DOHH2 (cell line): ENCODE results near the gene UNC13B.

ENCODE experiments used
- H3F3A ChIP-seq: fragments of 200-600 bp; sonication (generic), shearing (Covaris generic); 2 replicates; pipeline ENCODE4 v1.6.0; 2016; ENCODE audit warnings: antibody characterized with exemption, mild to moderate bottlenecking; ENCODE audit not compliant: control insufficient read depth, insufficient read depth
- H3K27ac ChIP-seq: fragments of 200-600 bp; sonication (generic); 2 replicates; pipeline ENCODE4 v1.5.1; 2014; ENCODE audit warnings: low read depth, mild to moderate bottlenecking, low read length, moderate library complexity
- H3K27me3 ChIP-seq: fragments of 200-600 bp; sonication (generic); 2 replicates; pipeline ENCODE4 v1.6.1; 2014; ENCODE audit warnings: mild to moderate bottlenecking, low read length, mixed read lengths; ENCODE audit not compliant: control insufficient read depth
- H3K36me3 ChIP-seq: fragments of 200-600 bp; sonication (generic); 2 replicates; pipeline ENCODE4 v1.6.1; 2014; ENCODE audit warnings: mild to moderate bottlenecking, low read length, moderate library complexity, mixed read lengths; ENCODE audit not compliant: control insufficient read depth
- H3K4me1 ChIP-seq: fragments of 200-600 bp; sonication (generic); 2 replicates; pipeline ENCODE4 v1.6.1; 2014; ENCODE audit warnings: mild to moderate bottlenecking, low read length, mixed read lengths; ENCODE audit not compliant: control insufficient read depth
- H3K4me2 ChIP-seq: fragments of 200-600 bp; sonication (generic); 2 replicates; pipeline ENCODE4 v1.6.0; 2014; ENCODE audit warnings: mild to moderate bottlenecking, low read length, moderate library complexity
- H3K4me3 ChIP-seq: fragments of 200-600 bp; sonication (generic); 2 replicates; pipeline ENCODE4 v1.5.1; 2014; ENCODE audit warnings: mild to moderate bottlenecking, low read length, mixed read lengths
- H3K79me2 ChIP-seq: fragments of 200-600 bp; sonication (generic); 2 replicates; pipeline ENCODE4 v1.6.1; 2014; ENCODE audit warnings: mild to moderate bottlenecking, low read length, mixed read lengths; ENCODE audit not compliant: control insufficient read depth
- H3K9me2 ChIP-seq: fragments of 200-600 bp; sonication (generic); replicated peaks from 2 replicates; pipeline ENCODE4 v1.6.1; 2014; ENCODE audit warnings: mild to moderate bottlenecking, low read length, mixed read lengths; ENCODE audit not compliant: control insufficient read depth
- H3K9me3 ChIP-seq: fragments of 200-600 bp; sonication (generic); 2 replicates; pipeline ENCODE4 v1.6.1; 2014; ENCODE audit warnings: antibody characterized with exemption, low read length, mixed read lengths; ENCODE audit not compliant: control insufficient read depth, insufficient read depth
- H4K20me1 ChIP-seq: fragments of 200-600 bp; sonication (generic); 2 replicates; pipeline ENCODE4 v1.6.0; 2014; ENCODE audit warnings: low read depth, mild to moderate bottlenecking, antibody characterized with exemption, low read length, moderate library complexity; ENCODE audit not compliant: control insufficient read depth, insufficient read depth
- EZH2phosphoT487 ChIP-seq: fragments of 200-600 bp; sonication (generic); IDR thresholded peaks from 2 replicates; pipeline ENCODE4 v1.6.1; 2017; ENCODE audit warnings: borderline replicate concordance, mild to moderate bottlenecking, antibody characterized with exemption, low read length, moderate library complexity, mixed read lengths
- TF ChIP-seq, protein P1 (sequence below): fragments of 200-600 bp; sonication (generic); IDR thresholded peaks from one replicate; pipeline ENCODE4 v1.5.1; 2014; ENCODE audit warnings: antibody characterized with exemption, mild to moderate bottlenecking, low read depth, low read length; ENCODE audit not compliant: poor library complexity, severe bottlenecking

UNC13B gene

DNA sequence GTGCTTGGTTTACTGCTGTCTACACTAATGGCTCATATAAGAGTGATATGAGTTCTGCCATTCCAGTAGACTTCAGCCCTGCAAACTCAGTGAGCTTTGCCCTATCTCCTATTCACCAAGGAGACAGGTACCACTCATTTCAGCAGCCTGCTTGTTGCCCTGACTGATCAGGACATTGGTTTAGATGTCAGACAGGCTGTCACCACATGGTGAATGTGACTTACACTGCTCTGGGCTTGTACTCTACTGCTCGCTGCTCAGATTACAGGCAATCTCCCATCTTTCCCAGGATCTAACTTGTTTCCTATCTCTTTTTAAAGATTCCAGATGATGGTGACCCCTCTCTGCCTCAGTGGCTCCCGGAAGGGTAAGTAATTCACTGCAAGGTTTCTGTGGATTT lies 204.8 kb downstream of the UNC13B start:
- H3K27ac ChIP-seq, result no peak overlapping the region

GRCh38 chr9:35367451-35367850 lies 205.6 kb downstream of the UNC13B start:
- Histone ChIP-seq H3K9me3 (no peaks in the 10 kb centered on the region), H3K9me2 (no peaks in the 10 kb centered on the region; the same call in 1 of the 2 replicates), H3K27ac (no peak overlapping the region), H3K4me2 (no peak overlapping the region), H3K4me3 (no peak overlapping the region), H3K4me1 (no peaks in the 10 kb centered on the region), H3F3A (no peaks in the 10 kb centered on the region), H3K27me3 (peaks cover 3% of the 10 kb centered on the region; the same call in 1 of the 2 replicates), H3K36me3 (no peaks in the 10 kb centered on the region), H4K20me1 (no peaks in the 10 kb centered on the region), H3K79me2 (no peaks in the 10 kb centered on the region)
- TF ChIP-seq, protein P1, sequence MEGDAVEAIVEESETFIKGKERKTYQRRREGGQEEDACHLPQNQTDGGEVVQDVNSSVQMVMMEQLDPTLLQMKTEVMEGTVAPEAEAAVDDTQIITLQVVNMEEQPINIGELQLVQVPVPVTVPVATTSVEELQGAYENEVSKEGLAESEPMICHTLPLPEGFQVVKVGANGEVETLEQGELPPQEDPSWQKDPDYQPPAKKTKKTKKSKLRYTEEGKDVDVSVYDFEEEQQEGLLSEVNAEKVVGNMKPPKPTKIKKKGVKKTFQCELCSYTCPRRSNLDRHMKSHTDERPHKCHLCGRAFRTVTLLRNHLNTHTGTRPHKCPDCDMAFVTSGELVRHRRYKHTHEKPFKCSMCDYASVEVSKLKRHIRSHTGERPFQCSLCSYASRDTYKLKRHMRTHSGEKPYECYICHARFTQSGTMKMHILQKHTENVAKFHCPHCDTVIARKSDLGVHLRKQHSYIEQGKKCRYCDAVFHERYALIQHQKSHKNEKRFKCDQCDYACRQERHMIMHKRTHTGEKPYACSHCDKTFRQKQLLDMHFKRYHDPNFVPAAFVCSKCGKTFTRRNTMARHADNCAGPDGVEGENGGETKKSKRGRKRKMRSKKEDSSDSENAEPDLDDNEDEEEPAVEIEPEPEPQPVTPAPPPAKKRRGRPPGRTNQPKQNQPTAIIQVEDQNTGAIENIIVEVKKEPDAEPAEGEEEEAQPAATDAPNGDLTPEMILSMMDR, result no peak
- no peak for TF ChIP-seq EZH2phosphoT487

More for the DNA sequence above, 204.8 kb downstream of the UNC13B start:
- no peaks in the 10 kb centered on the region; the same call in 1 of the 2 replicates for H3K9me2 ChIP-seq
- no peaks in the 10 kb centered on the region for H3K79me2 ChIP-seq
- no peak overlapping the region for H3K4me3 ChIP-seq
- no peaks in the 10 kb centered on the region for H4K20me1 ChIP-seq
- no peaks in the 10 kb centered on the region for H3K4me1 ChIP-seq
- no peak overlapping the region for H3K4me2 ChIP-seq
- no peaks in the 10 kb centered on the region for H3K9me3 ChIP-seq
- TF ChIP-seq, protein P1, result no peak
- TF ChIP-seq EZH2phosphoT487, result no peak
- H3K36me3 ChIP-seq, result no peaks in the 10 kb centered on the region
- no peaks in the 10 kb centered on the region for H3F3A ChIP-seq
- H3K27me3 ChIP-seq, result peaks cover 3% of the 10 kb centered on the region; the same call in 1 of the 2 replicates

DNA sequence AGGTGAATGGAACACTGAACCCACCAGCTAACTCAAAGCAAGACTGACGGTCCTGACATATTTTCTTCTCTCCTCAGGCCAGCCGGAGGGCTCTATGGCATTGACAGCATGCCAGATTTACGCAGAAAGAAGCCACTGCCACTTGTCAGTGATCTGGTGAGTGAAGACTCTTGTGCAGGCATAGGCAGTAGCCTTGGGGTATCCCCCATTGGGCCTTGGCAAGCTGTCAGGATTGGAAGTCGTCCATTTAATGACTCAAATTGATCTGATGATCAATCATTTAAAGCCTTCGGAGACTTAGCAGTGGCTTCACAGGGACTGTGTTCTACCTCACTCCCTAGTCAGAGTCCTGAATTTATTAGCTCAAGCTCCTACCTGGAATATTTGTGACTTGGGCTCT lies 208.4 kb downstream of the UNC13B start:
- Histone ChIP-seq H3K79me2 (no peaks in the 10 kb centered on the region), H3K4me2 (no peak overlapping the region), H3K9me2 (no peaks in the 10 kb centered on the region; the same call in 1 of the 2 replicates), H3F3A (no peaks in the 10 kb centered on the region), H4K20me1 (no peaks in the 10 kb centered on the region), H3K36me3 (no peaks in the 10 kb centered on the region), H3K27me3 (peaks cover under 1% of the 10 kb centered on the region; the same call in 1 of the 2 replicates), H3K4me1 (no peaks in the 10 kb centered on the region), H3K9me3 (no peaks in the 10 kb centered on the region), H3K4me3 (no peak overlapping the region), H3K27ac (no peak overlapping the region)
- TF ChIP-seq, protein P1, result no peak
- no peak for TF ChIP-seq EZH2phosphoT487
